HEK293 (cell line): ENCODE data around the gene KPTN.

ENCODE experiments used
- CTCF ChIP-seq: fragments of 450-650 bp; formaldehyde crosslinking; IDR thresholded peaks from 2 replicates; pipeline ENCODE4 v1.5.1; 2016; ENCODE audit warnings: missing biosample characterization, missing genetic modification characterization
- PRDM1 ChIP-seq: fragments of 450-650 bp; formaldehyde crosslinking; IDR thresholded peaks from 2 replicates; pipeline ENCODE4; 2016; ENCODE audit warnings: missing biosample characterization, missing genetic modification characterization
- ZNF747 ChIP-seq: fragments of 450-650 bp; formaldehyde crosslinking; IDR thresholded peaks from 2 replicates; pipeline ENCODE4 v1.5.1; 2016; ENCODE audit warnings: missing biosample characterization, missing genetic modification characterization

GRCh38 chr19:47443331-47443730 lies 40.7 kb downstream of the KPTN start:
- TF ChIP-seq CTCF, result no peak
- TF ChIP-seq ZNF747, result no peak
- no peak for TF ChIP-seq PRDM1 (tag by site-specific recombination)
